Brain pericyte (primary cell): ENCODE results near the gene SPRR2E.
"Not testable (repeated sequence)": the region's sequence is repeated elsewhere in the genome, so short reads cannot be mapped to it uniquely, and the experiment has no call there.

Experiments used
- DNase-seq: peaks from one replicate; pipeline ENCODE4 v3.0.0-alpha.2; 2012; ENCODE audit warnings: low read depth, low spot score

The SPRR2E gene

DNA sequence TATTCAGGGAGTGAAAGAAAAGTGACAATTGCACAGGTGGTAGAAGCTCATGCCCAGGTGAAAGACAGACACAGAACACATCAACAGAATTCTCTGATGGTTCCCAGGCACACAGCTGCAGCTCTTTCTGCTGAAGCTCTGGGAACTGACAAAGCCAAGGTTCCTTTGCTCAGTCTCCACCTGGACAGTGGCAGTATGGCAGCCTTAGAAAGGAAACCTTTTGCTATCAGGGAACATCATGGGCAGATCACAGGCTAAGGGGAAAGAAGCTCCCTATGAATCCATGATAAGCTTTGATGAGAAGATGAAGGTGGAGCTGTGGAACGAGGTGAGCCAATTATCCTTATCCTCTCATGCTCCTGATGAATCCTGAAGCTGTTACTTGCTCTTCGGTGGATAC is 24.1 kb downstream of the SPRR2E start:
- no peak for DNase-seq

DNA sequence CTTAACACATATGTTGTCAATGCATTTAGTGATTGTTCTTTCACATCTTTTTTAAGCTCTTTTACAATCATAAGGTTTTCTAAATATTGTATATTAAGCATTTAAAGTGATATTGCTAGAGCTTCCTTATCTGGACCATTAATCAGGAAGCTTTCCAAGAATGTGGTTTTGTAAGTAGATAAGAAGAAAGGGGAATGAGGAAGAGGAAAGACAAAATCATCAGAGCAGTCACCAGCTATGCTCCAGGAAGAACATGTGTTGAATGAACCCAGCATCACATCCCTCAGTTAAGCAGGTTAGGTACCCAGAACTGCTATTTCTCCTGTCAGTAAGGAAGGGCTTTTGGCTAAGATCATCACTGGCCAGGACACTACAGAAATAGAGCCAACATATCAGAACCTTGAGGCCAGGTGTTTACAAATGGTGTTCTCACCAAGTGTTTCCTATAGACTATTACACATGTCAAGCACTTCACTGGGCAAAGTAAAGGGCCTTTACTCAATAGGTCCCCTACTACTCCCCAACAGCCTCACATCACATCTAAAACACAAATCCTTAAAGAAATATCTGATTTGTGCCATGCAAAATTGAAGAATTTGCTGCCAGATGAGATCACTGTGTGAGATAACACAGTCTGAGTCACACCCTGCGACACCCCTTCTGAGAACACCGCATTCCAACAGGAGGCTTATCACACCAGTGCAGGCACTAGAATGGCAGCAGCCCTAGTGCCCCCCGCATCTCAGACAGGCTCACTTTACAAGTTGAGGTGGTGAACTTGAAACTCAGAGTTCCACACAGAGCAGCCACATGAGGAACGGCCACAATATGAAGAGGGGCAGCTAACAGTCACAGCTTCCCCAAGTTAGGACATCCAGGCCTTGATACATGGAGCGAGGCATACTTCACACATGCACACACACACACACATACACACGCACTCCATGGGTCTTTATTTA is 35.2 kb downstream of the SPRR2E start:
- DNase-seq = no peak

DNA sequence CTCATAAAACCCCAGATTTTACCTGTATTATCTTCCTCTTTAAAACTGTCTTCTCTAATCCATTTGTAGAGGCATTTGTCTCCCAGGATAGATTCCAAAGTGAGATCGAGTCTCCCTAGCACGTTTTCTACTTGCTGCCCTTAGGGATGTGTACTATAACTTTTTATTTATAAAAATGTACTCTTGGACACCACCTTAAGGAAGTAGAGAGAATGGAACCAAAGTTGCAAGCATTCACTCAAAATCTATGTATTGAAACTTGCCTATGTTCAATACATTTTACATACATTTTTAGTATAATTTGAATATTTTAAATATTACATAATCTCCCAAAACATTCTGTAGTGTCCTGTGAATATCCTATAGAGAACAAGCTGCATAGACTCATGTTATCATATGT is 36.2 kb downstream of the SPRR2E start:
- no peak for DNase-seq

DNA sequence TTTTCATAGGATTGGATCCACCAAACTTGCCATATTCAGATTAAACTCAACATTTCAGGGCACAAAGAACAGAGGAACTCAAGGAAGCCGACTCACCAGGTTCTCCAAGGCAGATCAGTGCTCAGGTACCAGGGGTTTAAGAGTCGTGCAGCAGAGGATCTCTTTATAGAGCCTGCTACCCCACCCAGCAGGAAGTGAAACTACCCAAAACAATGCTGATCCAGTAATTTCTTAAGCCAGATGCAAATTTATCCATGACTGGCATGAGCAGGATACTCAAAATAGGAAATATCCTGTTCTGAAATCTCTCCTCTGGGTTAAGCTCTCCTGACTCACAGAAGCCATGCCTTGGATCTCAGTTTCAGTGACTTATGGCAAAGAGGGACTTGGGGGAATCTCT is 37.0 kb downstream of the SPRR2E start, which contains the start of gene SPRR2A:
Gene SPRR2A (minus strand): TSS at position 138 of the 400 bp plus-strand sequence. CDS start 777 bp downstream, outside the sequence.
- DNase-seq = no peak

DNA sequence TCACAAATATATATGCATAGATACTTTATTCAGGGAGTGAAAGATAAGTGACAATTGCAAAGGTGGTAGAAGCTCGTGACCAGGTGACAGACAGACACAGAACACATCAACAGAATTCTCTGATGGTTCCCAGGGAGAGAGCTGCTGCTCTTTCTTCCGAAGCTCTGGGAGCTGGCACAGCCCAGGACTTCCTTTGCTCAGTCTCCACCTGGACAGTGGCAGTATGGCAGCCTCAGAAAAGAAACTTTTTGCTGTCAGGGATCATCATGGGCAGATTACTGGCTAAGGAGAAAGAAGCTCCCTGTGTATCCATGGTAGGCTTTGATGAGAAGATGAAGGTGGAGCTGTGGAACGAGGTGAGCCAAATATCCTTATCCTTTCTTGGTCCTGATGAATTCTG is 38.2 kb downstream of the SPRR2E start:
- DNase-seq = not testable (repeated sequence)

DNA sequence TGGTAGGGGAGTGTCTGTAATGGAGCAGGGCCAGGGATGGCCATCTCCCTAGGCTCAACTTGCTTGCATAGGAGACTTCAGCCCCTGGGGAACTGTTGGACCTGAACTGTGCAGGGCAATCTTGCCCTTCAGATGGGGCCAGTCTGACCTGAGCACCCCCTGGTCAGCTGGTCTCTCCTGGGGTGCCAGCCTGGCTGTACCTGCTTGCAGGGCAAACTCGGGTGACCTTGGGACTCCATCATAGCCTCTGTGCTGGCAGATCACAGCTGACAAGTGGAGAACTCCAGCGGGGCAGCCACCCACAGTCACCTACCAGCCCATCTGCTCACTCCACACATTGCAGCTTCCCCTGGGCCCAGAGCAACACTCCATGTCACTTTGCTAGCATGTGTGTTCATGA is 45.1 kb downstream of the SPRR2E start:
- DNase-seq = no peak
